Ovary (tissue), 3 donors: ENCODE data around the gene MOB3B.

Source experiments
- CTCF ChIP-seq, 3 donors: fragments of 450-650 bp in 2 of 3; fragments of 200-600 bp in 1 of 3; IDR thresholded peaks; one replicate each; pipeline versions ENCODE4 v1.5.1 to v1.8.0; 2016 to 2022; ENCODE audit warnings: antibody characterized with exemption in 3 of 3, mild to moderate bottlenecking in 1 of 3
- EP300 ChIP-seq: sonication (generic); formaldehyde crosslinking; IDR thresholded peaks from one replicate; pipeline ENCODE4 v1.6.1; 2017; ENCODE audit warnings: antibody characterized with exemption
- POLR2A ChIP-seq: fragments of 450-650 bp; IDR thresholded peaks from one replicate; pipeline ENCODE4 v1.6.1; 2017; ENCODE audit warnings: antibody characterized with exemption, mild to moderate bottlenecking, moderate library complexity
- donor health status: DM: no; HTN: no; CAD: no.

- TF ChIP-seq POLR2A (no peak), EP300 (no peak), CTCF (IDR thresholded peaks at IDR 0.05) (no peak)
Measured at GRCh38 chr9:27457445-27457844, 72.2 kb downstream of the MOB3B start.
